ENCODE results near the gene PEG3. TPM values are rescaled to one million over a fixed set of nuclear protein-coding genes. Genes with fewer than 3 reads are reported as not detected.

The PEG3 gene
- total and polyA plus RNA-seq, 2 of the 13 experiments (the other 11 are each of a cell fraction or from before 2014, with no cell fraction given) = 217 to 394 TPM

DNA sequence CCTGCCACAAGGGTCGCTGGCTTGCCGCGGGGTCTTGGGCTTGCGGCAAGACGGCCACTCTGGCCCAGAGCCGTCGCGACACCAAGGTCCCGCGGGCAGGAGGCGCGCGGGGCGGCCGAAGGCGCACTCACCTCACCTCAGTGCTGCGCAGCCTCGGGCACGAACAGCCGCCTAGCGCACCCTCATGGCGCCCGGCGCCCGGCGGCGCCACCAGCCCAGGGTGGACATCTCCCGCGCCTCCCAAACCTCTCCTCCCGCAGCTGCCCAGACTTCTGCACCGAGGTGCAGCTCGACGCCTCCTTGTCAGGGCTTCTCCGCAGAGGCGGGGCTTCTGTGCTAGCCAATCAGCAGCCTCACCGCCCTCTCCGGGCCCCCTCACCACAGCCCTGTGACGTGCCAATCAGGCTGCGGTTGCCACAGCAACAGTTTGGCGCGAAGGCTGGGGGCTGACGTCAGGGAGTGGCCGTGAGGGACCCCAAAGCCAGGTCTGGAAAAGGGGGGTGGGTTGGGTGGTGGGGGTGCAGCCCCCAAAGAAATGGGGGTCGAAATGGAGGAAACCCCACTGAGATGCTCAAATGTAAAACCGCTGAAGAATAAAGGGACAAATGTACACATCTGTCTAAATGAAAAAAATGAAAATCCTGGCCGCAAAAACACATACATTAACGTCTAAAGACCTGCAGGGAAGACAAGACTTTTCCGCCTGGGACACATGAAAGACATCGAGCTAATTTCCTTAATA lies at the start of gene PEG3, which contains the start of gene ZIM2 (continued):
- TF ChIP-seq, protein P1, sequence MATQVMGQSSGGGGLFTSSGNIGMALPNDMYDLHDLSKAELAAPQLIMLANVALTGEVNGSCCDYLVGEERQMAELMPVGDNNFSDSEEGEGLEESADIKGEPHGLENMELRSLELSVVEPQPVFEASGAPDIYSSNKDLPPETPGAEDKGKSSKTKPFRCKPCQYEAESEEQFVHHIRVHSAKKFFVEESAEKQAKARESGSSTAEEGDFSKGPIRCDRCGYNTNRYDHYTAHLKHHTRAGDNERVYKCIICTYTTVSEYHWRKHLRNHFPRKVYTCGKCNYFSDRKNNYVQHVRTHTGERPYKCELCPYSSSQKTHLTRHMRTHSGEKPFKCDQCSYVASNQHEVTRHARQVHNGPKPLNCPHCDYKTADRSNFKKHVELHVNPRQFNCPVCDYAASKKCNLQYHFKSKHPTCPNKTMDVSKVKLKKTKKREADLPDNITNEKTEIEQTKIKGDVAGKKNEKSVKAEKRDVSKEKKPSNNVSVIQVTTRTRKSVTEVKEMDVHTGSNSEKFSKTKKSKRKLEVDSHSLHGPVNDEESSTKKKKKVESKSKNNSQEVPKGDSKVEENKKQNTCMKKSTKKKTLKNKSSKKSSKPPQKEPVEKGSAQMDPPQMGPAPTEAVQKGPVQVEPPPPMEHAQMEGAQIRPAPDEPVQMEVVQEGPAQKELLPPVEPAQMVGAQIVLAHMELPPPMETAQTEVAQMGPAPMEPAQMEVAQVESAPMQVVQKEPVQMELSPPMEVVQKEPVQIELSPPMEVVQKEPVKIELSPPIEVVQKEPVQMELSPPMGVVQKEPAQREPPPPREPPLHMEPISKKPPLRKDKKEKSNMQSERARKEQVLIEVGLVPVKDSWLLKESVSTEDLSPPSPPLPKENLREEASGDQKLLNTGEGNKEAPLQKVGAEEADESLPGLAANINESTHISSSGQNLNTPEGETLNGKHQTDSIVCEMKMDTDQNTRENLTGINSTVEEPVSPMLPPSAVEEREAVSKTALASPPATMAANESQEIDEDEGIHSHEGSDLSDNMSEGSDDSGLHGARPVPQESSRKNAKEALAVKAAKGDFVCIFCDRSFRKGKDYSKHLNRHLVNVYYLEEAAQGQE (IDR thresholded peaks at IDR 0.05; ENCODE audit: borderline replicate concordance in 1 of 2, low read depth in 1 of 2, low read length in 2 of 2) = peak in 1 of 2 experiments; percentile 49; a peak in 1 of 4 replicates
- TF ChIP-seq, protein P2, sequence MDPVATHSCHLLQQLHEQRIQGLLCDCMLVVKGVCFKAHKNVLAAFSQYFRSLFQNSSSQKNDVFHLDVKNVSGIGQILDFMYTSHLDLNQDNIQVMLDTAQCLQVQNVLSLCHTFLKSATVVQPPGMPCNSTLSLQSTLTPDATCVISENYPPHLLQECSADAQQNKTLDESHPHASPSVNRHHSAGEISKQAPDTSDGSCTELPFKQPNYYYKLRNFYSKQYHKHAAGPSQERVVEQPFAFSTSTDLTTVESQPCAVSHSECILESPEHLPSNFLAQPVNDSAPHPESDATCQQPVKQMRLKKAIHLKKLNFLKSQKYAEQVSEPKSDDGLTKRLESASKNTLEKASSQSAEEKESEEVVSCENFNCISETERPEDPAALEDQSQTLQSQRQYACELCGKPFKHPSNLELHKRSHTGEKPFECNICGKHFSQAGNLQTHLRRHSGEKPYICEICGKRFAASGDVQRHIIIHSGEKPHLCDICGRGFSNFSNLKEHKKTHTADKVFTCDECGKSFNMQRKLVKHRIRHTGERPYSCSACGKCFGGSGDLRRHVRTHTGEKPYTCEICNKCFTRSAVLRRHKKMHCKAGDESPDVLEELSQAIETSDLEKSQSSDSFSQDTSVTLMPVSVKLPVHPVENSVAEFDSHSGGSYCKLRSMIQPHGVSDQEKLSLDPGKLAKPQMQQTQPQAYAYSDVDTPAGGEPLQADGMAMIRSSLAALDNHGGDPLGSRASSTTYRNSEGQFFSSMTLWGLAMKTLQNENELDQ (CRISPR knock-in tag; IDR thresholded peaks at IDR 0.05; ENCODE audit: borderline replicate concordance) = no peak
- TF ChIP-seq MXI1 (IDR thresholded peaks at IDR 0.05; ENCODE audit: borderline replicate concordance, low read depth, low read length) (peak; percentile 87; the same call in 2 of the 3 replicates), ZFYVE20 (CRISPR knock-in tag; IDR thresholded peaks at IDR 0.05; ENCODE audit: borderline replicate concordance, low read depth) (no peak), ZFP41 (CRISPR knock-in tag; IDR thresholded peaks at IDR 0.05; ENCODE audit: borderline replicate concordance) (no peak; the same call in 1 of the 2 replicates), ZNF788 (CRISPR knock-in tag; IDR thresholded peaks at IDR 0.05; ENCODE audit: borderline replicate concordance) (no peak), MAFK (conservative IDR thresholded peaks at IDR 0.05 in 1 of 2, IDR thresholded peaks at IDR 0.05 in 1 of 2; ENCODE audit: low read length in 2 of 2) (no peak), HDAC6 (IDR thresholded peaks at IDR 0.05; ENCODE audit: low read depth, low read length) (no peak), NCOA1 (CRISPR knock-in tag; IDR thresholded peaks at IDR 0.05) (peak; percentile 65; the same call in 1 of the 2 replicates), SAP130 (CRISPR knock-in tag; IDR thresholded peaks at IDR 0.05; ENCODE audit: low read depth) (no peak; the same call in 1 of the 2 replicates), POLR2AphosphoS5 (IDR thresholded peaks at IDR 0.05; ENCODE audit: low read depth, low read length) (peak; percentile 96), HNF4G (IDR thresholded peaks at IDR 0.05; ENCODE audit: borderline replicate concordance, low read depth, low read length) (no peak), HNF4G (CRISPR knock-in tag; IDR thresholded peaks at IDR 0.05; ENCODE audit: borderline replicate concordance, low read depth) (no peak), HOXD1 (CRISPR knock-in tag; IDR thresholded peaks at IDR 0.05) (no peak), PTBP1 (IDR thresholded peaks at IDR 0.05; ENCODE audit: low read depth, low read length, poor library complexity, severe bottlenecking) (no peak), CC2D1A (CRISPR knock-in tag; IDR thresholded peaks at IDR 0.05) (no peak), PHB2 (IDR thresholded peaks at IDR 0.05; ENCODE audit: partially characterized antibody) (no peak), ZNF839 (CRISPR knock-in tag; IDR thresholded peaks at IDR 0.05; ENCODE audit: borderline replicate concordance) (no peak), ZNF354B (CRISPR knock-in tag; IDR thresholded peaks at IDR 0.05) (no peak), SRY (CRISPR knock-in tag; IDR thresholded peaks at IDR 0.05) (no peak), SMAD3 (CRISPR knock-in tag; IDR thresholded peaks at IDR 0.05) (no peak), ZFP90 (CRISPR knock-in tag; IDR thresholded peaks at IDR 0.05; ENCODE audit: borderline replicate concordance) (no peak), TAF15 (IDR thresholded peaks at IDR 0.05; ENCODE audit: low read depth, low read length, poor library complexity, severe bottlenecking) (no peak), ZNF546 (CRISPR knock-in tag; conservative IDR thresholded peaks at IDR 0.05) (no peak), ZNF282 (IDR thresholded peaks at IDR 0.05; ENCODE audit: partially characterized antibody) (no peak)

All from HepG2 (cell line).